ENCODE results near the gene WNT6.

Gene WNT6

DNA sequence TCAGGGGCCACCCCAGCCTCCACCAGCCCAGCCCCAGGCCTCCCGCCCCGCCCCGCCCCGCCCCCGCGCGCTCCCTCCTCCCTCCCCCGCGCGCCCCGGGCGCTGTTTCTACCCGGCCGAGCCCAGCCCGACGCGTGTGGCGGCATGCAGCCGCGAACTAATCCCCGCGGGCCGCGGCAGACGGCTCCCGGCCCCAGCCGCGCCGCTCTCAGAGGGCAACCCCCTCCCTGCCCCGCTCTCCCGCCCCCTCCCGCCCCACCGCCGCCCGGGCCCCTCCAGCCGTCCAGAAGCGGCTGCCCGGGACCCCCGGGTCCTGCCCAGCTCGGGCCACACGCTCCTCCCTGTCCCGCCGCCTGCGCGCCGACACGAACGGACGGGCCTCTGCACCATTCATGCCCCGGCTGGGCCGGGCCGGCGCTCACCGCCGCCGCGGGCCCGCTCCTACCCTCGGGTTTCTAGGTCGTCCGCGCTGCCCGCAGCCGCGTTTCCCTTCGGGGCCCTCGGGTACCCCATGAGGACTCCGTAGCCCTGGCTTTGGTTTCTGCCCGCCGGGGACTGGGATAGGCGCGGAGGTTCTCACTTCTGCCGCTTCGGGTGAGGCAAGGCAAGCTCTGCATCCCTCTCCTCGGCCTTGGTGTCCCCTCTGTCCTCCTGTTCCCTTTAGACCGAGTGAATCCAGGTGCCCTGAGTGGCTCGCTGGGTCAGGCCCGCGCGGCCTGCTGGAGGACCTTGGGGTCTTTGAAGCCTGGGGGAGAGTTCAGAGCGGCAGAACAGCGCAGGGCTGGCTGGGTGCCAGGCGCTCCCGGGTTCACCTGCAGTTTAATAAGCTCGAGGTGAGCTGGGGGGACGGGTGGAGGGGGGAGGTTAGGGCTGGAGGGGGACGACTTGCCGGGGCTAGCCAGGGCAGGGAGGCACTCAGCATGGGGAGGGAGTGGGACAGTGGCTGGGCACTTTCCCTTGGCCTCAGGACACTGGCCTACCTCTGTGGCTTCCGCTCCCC lies 24.2 kb downstream of the WNT6 start:
- H3K27ac Mint-ChIP-seq: no peak overlapping the region
- H3K4me3 Mint-ChIP-seq: peak overlapping the region; percentile 58 to 79 (median 60)
- H3K9me3 Mint-ChIP-seq: no peaks in the 10 kb centered on the region
- H3K27me3 Mint-ChIP-seq (ENCODE audit: low read depth): peaks cover 83% of the 10 kb centered on the region
- H3K4me1 Mint-ChIP-seq: peaks cover 62% of the 10 kb centered on the region
- TF ChIP-seq, protein P1, sequence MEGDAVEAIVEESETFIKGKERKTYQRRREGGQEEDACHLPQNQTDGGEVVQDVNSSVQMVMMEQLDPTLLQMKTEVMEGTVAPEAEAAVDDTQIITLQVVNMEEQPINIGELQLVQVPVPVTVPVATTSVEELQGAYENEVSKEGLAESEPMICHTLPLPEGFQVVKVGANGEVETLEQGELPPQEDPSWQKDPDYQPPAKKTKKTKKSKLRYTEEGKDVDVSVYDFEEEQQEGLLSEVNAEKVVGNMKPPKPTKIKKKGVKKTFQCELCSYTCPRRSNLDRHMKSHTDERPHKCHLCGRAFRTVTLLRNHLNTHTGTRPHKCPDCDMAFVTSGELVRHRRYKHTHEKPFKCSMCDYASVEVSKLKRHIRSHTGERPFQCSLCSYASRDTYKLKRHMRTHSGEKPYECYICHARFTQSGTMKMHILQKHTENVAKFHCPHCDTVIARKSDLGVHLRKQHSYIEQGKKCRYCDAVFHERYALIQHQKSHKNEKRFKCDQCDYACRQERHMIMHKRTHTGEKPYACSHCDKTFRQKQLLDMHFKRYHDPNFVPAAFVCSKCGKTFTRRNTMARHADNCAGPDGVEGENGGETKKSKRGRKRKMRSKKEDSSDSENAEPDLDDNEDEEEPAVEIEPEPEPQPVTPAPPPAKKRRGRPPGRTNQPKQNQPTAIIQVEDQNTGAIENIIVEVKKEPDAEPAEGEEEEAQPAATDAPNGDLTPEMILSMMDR (IDR thresholded peaks at IDR 0.05; ENCODE audit: unreplicated experiment in 3 of 3): no peak
- H3K36me3 Mint-ChIP-seq (ENCODE audit: low read depth): no peaks in the 10 kb centered on the region

DNA sequence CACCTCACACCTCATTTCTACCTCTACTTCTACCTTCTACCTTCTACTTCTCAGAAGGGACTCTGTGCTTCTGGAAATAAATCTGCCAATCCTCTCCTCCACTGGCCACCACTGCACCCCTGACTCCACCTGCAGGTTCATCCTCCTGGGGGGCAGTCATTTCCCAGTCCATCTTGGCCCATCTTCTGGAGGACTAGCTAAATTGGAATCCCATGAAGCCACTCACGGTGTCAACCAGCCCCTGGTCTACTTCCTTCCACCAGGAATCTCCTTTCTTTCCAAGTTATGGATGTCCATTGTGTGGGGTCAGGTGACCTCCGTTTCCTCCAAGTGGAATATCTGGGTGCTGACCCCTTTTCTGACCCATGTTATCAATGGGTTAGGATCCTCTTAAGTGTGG lies 24.9 kb downstream of the WNT6 start:
- peak overlapping the region; percentile 48 to 79 (median 60) for H3K4me3 Mint-ChIP-seq
- no peak overlapping the region for H3K27ac Mint-ChIP-seq
- H3K36me3 Mint-ChIP-seq (ENCODE audit: low read depth): no peaks in the 10 kb centered on the region
- TF ChIP-seq, protein P1 (IDR thresholded peaks at IDR 0.05; ENCODE audit: unreplicated experiment in 3 of 3): no peak
- peaks cover 79% of the 10 kb centered on the region for H3K27me3 Mint-ChIP-seq (ENCODE audit: low read depth)
- peaks cover 56% of the 10 kb centered on the region for H3K4me1 Mint-ChIP-seq
- H3K9me3 Mint-ChIP-seq: no peaks in the 10 kb centered on the region

DNA sequence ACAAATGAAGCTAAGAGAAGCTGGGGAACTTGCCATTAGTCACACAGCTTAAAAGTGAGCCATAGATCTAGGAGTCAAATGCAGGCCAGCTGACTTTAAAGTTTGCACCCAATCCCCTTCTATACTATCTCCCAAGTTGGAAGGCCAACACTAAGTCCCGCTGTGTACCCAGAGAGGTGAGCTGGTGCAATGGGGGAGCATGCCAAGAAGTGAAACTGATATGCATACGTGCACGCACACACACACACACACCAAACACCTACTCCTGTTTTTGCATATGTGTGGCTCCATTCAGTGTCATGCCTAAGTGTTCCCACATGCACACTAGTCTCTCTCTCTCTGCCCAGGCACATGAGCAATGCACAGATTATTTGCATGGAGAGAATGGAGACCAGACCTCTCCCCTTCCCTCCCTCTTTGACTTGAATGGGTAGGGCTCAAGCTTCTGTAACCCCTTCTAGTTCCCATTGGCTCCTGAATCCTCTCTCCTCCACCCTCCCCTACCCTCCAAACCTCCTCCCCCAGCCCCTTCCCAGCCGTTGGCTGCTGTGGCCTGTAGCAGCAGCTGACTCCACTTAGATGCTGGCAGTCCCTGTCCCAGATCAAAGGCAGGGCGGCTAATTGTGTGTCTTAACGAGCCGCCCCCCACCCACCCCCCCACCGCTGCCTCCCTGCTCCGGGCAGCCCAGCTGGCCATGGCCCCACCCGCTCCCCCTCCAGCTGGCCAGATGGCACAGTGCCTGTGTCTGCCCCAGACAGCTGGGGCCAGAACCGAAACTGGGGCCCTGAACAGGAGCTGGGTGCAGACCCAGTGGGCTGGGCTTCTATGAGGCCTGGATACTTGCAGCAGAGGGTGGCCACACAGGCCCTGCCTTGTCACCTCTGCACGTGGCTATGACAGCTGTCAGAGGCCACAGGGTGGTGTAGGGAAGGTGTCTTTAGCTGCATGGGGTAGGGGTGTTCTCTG lies 26.7 kb downstream of the WNT6 start:
- peak overlapping the region in 2 of 3 experiments; percentile 14 to 77 for H3K4me3 Mint-ChIP-seq
- TF ChIP-seq, protein P1 (IDR thresholded peaks at IDR 0.05; ENCODE audit: unreplicated experiment in 3 of 3): no peak
- H3K27me3 Mint-ChIP-seq (ENCODE audit: low read depth): peaks cover 82% of the 10 kb centered on the region
- no peaks in the 10 kb centered on the region for H3K36me3 Mint-ChIP-seq (ENCODE audit: low read depth)
- H3K9me3 Mint-ChIP-seq: no peaks in the 10 kb centered on the region
- peak overlapping the region in 1 of 3 experiments; percentile 43 for H3K27ac Mint-ChIP-seq
- H3K4me1 Mint-ChIP-seq: peaks cover 52% of the 10 kb centered on the region

DNA sequence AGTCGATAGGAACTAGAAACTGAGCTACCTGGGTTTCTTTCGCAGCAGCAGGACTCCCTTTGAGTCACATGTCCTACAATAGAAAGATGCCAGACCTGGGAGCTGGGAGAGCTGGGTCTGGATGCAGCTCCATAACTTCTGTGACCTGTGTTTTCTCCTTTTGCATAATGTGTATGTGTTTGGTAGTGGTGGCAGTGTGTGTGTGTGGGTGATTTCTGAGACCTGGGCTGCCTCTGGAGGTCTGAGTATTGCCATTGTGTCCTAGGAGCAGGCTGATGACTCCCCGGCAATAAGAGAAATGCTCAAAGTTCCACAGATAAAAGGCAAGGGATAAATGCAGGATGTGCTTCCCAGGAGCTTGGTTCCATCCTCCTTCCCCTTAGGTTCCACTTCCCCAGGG lies 27.5 kb downstream of the WNT6 start:
- TF ChIP-seq, protein P1 (IDR thresholded peaks at IDR 0.05; ENCODE audit: unreplicated experiment in 3 of 3): no peak
- Mint-ChIP-seq H3K27me3 (ENCODE audit: low read depth) (peaks cover 82% of the 10 kb centered on the region), H3K9me3 (no peaks in the 10 kb centered on the region), H3K4me3 (no peak overlapping the region), H3K36me3 (ENCODE audit: low read depth) (no peaks in the 10 kb centered on the region), H3K4me1 (peaks cover 53% of the 10 kb centered on the region), H3K27ac (no peak overlapping the region)

DNA sequence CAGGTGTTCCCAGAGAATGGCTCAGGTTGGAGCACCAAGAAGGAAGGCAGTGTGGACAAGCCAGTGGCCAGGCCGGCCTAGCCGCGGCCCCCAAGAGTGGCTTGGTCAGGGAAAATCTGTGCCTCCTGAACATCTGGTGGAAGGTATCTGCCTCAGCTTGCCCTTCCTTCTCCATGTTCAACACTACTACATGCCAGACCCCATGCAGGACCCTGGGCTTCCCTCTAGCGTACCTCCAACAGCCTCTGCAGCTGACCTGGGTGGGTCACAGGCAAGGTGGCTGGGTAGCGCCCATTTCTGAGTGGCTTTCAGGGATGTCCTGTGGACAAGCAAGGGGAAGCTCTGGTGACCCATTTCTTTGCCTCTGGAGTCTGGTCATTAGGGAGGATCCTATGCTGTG lies 28.7 kb downstream of the WNT6 start:
- H3K4me3 Mint-ChIP-seq: no peak overlapping the region
- H3K36me3 Mint-ChIP-seq (ENCODE audit: low read depth): no peaks in the 10 kb centered on the region
- H3K9me3 Mint-ChIP-seq: no peaks in the 10 kb centered on the region
- TF ChIP-seq, protein P1 (IDR thresholded peaks at IDR 0.05; ENCODE audit: unreplicated experiment in 3 of 3): no peak
- no peak overlapping the region for H3K27ac Mint-ChIP-seq
- H3K4me1 Mint-ChIP-seq: peaks cover 48% of the 10 kb centered on the region
- H3K27me3 Mint-ChIP-seq (ENCODE audit: low read depth): peaks cover 82% of the 10 kb centered on the region
